Measurements from ENCODE around the gene IFNW1. TPM values are rescaled to one million over a fixed set of nuclear protein-coding genes. Genes with fewer than 3 reads are reported as not detected.
"Not testable (repeated sequence)": the region's sequence is repeated elsewhere in the genome, so short reads cannot be mapped to it uniquely, and the experiment has no call there.

The IFNW1 gene
- total RNA-seq, result not detected in 2 replicates

GRCh38 chr9:21141427-21141882 is at the start of gene IFNW1:
Gene IFNW1 (minus strand): TSS chr9:21141832. CDS start chr9:21141570, 262 bp downstream.
- intact Hi-C loops (cut with micrococcal nuclease), result no loop called here

DNA sequence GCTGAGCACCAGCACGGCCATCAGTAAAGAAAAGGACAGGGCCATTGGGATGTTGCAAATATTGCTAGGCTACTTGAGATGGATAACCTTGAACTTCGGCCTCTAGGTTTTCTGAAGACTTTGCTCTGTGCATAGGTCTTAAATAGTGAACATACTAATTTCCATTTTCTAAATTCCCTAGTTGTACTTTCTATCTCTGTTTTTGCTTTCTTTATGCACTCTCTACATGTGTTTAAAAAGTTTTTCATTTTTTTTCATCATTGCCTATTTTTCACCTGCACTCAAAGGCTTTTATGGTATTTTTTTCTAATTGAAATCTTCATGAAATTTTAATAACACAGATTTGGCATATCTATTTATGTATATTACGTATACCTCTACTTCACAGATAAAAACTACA is 45.9 kb upstream of the IFNW1 start, which contains the start of gene IFNA4:
Gene IFNA4, minus strand, starts transcription at position 101 of the 400 bp plus-strand sequence. Its CDS starts 56 bp downstream, at position 45.
- intact Hi-C loops (cut with micrococcal nuclease), result not testable (repeated sequence)

DNA sequence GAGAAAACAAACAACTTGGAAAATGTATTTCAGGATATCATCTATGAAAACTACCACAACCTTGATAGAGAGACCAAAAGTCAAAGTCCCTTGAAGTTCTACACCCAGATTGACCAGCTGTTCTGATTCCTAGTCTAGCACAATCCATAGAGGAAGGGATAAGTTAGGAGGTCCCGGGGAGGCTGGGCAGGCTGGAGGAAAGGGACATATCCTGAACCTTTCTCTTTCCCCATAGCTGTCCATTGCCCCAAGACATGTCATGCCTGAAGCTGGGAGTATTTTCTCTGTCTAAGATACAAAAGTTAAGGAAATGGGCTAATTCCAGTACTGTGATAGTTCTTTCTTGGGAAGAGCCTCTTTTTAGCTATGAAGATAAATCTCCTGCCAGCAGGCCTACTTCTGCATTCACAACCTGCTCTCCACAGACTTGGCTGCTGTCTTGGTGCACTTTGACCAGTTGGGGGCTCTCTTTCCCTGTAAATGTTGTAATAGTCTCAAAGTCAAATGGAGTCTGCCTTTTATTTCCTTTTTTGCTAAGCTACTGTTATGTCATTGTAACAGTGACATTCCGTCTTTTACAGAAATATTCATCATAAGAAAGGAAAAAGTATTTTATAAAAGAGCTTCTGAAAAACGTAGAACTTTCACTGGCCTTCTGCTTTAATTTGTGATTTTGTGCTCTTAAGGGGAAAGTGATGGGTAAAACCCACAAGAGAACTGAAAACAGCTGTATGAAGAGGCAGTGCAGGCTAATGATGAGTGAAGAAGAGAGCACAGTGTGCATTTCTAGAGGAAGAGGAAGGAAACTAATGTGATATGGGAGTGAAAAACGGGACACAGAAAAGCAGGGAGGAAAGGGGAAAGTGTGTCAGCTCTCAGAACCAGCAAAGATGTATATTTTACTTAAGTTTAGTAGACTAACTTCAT is 41.4 kb upstream of the IFNW1 start:
- intact Hi-C loops (cut with micrococcal nuclease), result not testable (repeated sequence)

- intact Hi-C loops (cut with micrococcal nuclease), result no loop called here
Observed at GRCh38 chr9:21174671-21175070, 33.0 kb upstream of the IFNW1 start.

DNA sequence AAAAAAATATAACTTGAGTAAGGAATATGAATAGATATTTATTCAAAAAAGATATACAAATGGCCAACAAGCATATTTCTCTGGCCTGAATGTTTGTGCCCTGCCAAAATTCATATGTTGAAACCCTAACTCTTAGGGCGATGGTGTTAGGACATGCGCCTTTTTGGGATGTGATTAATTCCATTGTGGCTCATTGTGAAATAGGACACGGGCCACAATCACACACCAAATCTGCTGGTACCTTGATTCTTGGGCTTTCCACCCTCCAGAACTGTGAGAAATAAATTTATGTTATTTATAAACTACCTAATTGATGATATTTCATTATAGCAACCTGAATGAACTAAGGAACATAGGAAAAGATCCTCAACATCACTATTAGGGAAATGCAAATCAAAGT is 30.5 kb upstream of the IFNW1 start:
- intact Hi-C loops (cut with micrococcal nuclease), result no loop called here

DNA sequence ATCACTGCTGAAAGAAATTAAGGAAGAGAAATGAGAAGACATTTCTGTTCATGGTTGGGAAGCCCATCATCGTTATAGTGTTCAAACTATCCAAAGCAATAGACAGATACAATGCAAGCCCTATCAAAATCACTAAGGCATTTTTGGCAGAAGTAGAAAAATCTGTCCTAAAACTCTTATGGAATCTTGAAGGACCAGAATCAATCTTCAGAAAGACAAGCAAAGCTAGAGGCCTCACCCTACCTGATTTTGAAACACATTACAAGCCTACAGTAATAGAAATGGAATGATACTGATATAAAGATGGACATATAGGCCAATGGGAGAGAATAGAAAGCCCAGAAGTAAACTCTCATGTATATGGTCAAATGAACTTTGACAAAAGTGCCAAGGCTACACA is 29.7 kb upstream of the IFNW1 start:
- intact Hi-C loops (cut with micrococcal nuclease), result no loop called here

- intact Hi-C loops (cut with micrococcal nuclease), result not testable (repeated sequence)
Observed at GRCh38 chr9:21166560-21166959, 24.9 kb upstream of the IFNW1 start, which contains the start of gene IFNA21. Gene IFNA21 (minus strand): TSS chr9:21166660. CDS start chr9:21166612, 48 bp downstream.

GRCh38 chr9:21165516-21165915 is 23.9 kb upstream of the IFNW1 start:
- intact Hi-C loops (cut with micrococcal nuclease), result no loop called here

DNA sequence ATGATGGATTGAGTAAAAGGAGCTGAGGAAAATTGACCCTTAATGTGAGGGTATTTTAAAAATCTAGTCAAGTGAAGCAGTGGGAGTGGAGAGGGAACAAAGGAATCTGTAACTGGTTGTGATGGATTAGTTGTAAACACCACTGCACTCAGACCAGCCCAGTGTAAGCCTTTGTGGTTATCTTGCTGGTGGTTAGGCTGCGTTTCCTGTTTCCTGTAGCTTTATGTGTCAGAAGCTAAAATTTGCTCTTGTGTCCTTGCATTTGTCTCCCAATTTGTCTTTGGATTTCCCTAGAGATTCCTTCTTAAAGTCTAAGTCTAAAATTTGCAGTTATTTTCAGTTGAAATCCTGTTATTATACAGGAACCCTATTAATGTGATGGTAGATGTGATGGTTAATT is 18.5 kb upstream of the IFNW1 start:
- intact Hi-C loops (cut with micrococcal nuclease), result no loop called here

GRCh38 chr9:21155501-21155900 is 13.9 kb upstream of the IFNW1 start:
- intact Hi-C loops (cut with micrococcal nuclease), result no loop called here

GRCh38 chr9:21154018-21154608 is 12.5 kb upstream of the IFNW1 start:
- intact Hi-C loops (cut with micrococcal nuclease), result no loop called here

DNA sequence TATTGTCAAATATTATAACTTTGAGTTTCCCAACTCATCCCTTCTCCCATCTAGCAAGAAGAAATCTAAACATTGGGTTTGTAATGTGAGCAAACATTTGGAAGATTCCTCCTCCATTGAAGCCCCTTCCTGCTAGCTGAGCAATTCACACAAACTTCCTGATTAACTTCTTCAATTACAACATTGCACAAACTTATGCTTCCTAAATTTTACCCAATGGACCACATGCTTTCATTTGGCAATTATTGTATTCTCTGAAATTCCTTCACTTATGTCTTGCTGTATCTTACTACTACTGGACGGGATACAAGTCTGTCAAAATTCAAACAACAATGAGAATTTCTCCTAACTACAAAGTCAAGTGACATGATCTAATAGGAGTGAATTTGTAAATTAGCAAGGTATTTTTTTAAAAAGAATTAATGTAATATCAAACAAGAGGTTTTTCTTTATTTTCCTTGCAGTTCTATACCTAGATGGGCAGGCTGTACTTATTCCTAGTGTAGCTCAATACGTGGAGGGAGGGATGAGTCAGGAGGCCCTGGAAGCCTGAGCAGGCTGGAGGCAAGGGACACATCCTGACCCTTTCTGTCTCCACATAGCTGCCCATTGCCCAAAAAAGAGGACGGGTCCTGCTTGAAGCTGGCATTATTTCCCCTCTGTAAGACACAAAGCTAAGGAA is 11.8 kb upstream of the IFNW1 start:
- intact Hi-C loops (cut with micrococcal nuclease), result no loop called here

GRCh38 chr9:21144603-21145002 is 3.0 kb upstream of the IFNW1 start:
- intact Hi-C loops (cut with micrococcal nuclease), result loop anchor here (1.0 kb wide), 1 partner anchor 48 kb away; no protein-coding TSS in a partner anchor

GRCh38 chr9:21137020-21137419 is 4.6 kb downstream of the IFNW1 start:
- intact Hi-C loops (cut with micrococcal nuclease), result no loop called here

- intact Hi-C loops (cut with micrococcal nuclease), result no loop called here
Observed at GRCh38 chr9:21135736-21136135, 5.9 kb downstream of the IFNW1 start.

DNA sequence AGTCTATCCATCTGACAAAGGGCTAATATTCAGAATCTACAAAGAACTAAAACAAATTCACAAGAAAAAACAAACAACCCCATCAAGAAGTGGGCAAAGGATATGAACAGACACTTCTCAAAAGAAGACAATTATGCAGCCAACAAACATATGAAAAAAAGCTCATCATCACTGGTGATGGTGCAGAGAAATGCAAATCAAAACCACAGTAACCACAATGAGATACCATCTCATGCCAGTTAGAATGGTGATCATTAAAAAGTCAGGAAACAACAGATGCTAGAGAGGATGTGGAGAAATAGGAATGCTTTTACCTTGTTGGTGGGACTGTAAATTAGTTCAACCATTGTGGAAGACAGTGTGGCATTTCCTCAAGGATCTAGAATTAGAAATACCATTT is 13.4 kb downstream of the IFNW1 start:
- intact Hi-C loops (cut with micrococcal nuclease), result not testable (repeated sequence)

- intact Hi-C loops (cut with micrococcal nuclease), result no loop called here
Observed at GRCh38 chr9:21121595-21122251, 19.9 kb downstream of the IFNW1 start.

DNA sequence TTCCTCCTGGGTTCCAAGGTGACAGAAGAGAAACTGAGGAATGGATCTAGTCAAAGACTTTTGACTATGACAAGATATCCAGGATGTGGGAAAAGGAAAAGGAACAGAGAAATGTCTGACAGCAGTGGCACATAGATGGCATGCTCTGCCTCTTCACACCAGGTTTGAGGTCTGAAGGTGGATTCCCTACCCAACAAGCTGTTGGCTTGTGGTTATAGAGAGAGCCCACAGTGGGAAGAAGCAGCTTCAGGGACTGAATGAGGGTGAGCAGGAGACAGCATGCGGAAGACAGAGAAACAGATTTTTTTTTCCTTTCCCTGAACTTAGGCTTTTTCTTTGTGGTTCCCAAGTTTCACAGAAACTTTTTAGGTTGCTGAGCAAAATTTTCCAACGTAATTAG is 20.6 kb downstream of the IFNW1 start:
- intact Hi-C loops (cut with micrococcal nuclease), result no loop called here

- intact Hi-C loops (cut with micrococcal nuclease), result loop anchor here (10.0 kb wide), 1 partner anchor 114 kb away; no protein-coding TSS in a partner anchor
Observed at GRCh38 chr9:21119093-21119770, 22.4 kb downstream of the IFNW1 start.

DNA sequence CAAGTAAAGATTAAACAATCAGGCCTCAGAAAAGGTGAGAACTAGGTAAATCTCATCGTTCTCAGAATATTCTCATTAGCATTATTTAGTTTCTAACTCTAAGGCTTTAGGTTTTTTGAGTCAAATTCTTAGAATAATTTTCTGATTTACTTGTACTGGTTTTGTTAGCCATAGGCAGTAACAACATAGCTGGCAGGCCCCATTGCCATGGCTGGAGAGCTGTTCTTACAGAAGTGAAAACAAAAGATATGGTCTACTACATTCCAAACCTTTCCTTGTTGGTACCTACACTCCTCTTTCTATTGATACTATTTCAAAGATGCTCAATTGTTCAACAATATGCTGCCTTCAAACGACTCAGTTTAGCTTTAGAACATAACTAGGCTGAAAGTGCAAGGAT is 27.3 kb downstream of the IFNW1 start:
- intact Hi-C loops (cut with micrococcal nuclease), result loop anchor here (5.0 to 10.0 kb wide), 4 partner anchors 37 to 757 kb away; partner anchors contain the start of genes HACD4 and IFNB1

Data from T-helper 2 cell treated with Interferon-gamma antibody and Interleukin-4, amounts not matched to agents 100 ng/mL and 5 ng/mL, for 36 hours (primary cell).